BJ (cell line): ENCODE measurements around the gene PRDM13. TPM values are rescaled to one million over a fixed set of nuclear protein-coding genes. Genes with fewer than 3 reads are reported as not detected.
"Not testable (repeated sequence)": the region's sequence is repeated elsewhere in the genome, so short reads cannot be mapped to it uniquely, and the experiment has no call there.

ENCODE experiments used
- CTCF ChIA-PET: fragments of 350-600 bp; formaldehyde crosslinking; extraction: SDS; loops from one replicate; lab custom pipeline; 2021; ENCODE audit warnings: antibody characterized with exemption, inconsistent platforms; lab: Yijun Ruan, JAX
- POLR2A ChIA-PET: fragments of 300-600 bp; sonication (Branson Sonifier 250); formaldehyde crosslinking; extraction: SDS; loops from one replicate; lab custom pipeline; 2021; ENCODE audit warnings: antibody characterized with exemption; lab: Charles Lee
- DNase-seq: peaks from one replicate; pipeline ENCODE4 v3.0.0-alpha.2; 2011; ENCODE audit warnings: low read depth
- H3K27me3 ChIP-seq: 2 replicates; pipeline ENCODE4 v1.6.0; 2011; ENCODE audit warnings: low read length; ENCODE audit not compliant: control insufficient read depth, insufficient read depth
- H3K36me3 ChIP-seq: 2 replicates; pipeline ENCODE4 v1.5.1; 2011; ENCODE audit warnings: low read length; ENCODE audit not compliant: control insufficient read depth, insufficient read depth
- H3K4me3 ChIP-seq: 2 replicates; pipeline ENCODE4 v1.5.1; 2011; ENCODE audit warnings: low read depth, mild to moderate bottlenecking, control low read depth, low read length
- polyA plus RNA-seq: library from polyadenylated mRNA; depleted of rRNA; stranded (reverse); fragments of >200 nt; gene quantifications from 2 replicates; pipeline ENCODE4 v1.2.3, GENCODE V29; 2011
- TF ChIP-seq, protein P1 (sequence below): IDR thresholded peaks from 2 replicates; pipeline ENCODE4 v1.5.1; 2011; ENCODE audit warnings: low read depth, mild to moderate bottlenecking, control low read depth, inconsistent platforms, low read length, moderate library complexity; ENCODE audit not compliant: insufficient read depth

The PRDM13 gene
- polyA plus RNA-seq, 1 experiment: not detected

DNA sequence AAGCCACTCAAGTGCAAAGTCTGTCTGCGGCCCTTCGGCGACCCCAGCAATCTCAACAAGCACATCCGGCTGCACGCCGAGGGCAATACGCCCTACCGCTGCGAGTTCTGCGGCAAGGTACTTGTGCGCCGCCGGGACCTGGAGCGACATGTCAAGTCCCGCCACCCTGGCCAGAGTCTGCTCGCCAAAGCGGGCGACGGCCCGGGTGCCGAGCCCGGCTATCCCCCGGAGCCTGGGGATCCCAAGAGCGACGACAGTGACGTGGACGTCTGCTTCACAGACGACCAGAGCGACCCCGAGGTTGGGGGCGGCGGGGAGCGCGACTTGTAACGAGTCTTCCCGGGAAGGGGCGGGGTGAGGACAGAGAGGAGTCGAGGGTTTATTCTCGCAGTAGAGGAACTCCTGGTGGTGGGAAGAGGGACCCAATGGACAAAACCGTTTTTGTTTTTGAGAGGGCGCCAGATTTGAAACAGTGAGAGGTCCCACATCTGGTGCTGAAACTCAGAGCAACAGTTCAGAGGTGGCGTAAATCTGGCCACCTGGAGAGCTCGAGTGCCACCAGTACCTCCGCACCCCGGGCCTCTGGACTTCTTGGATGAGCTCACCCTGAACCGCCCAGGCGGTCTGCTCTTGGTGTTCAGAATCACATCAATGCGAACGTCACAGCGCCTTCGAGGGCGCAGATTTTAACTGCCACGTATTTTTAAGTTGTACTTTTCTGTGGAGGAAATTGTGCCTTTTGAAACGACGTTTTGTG lies 8.0 kb downstream of the PRDM13 start:
- Histone ChIP-seq H3K4me3 (no peak overlapping the region), H3K36me3 (no peaks in the 10 kb centered on the region), H3K27me3 (peaks cover 50% of the 10 kb centered on the region)
- TF ChIP-seq, protein P1, sequence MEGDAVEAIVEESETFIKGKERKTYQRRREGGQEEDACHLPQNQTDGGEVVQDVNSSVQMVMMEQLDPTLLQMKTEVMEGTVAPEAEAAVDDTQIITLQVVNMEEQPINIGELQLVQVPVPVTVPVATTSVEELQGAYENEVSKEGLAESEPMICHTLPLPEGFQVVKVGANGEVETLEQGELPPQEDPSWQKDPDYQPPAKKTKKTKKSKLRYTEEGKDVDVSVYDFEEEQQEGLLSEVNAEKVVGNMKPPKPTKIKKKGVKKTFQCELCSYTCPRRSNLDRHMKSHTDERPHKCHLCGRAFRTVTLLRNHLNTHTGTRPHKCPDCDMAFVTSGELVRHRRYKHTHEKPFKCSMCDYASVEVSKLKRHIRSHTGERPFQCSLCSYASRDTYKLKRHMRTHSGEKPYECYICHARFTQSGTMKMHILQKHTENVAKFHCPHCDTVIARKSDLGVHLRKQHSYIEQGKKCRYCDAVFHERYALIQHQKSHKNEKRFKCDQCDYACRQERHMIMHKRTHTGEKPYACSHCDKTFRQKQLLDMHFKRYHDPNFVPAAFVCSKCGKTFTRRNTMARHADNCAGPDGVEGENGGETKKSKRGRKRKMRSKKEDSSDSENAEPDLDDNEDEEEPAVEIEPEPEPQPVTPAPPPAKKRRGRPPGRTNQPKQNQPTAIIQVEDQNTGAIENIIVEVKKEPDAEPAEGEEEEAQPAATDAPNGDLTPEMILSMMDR: no peak
- POLR2A ChIA-PET: no interaction called here
- CTCF ChIA-PET: interaction anchor here (0.6 to 2.1 kb wide), 3 partner anchors 26 to 156 kb away, joined by 3 to 9 read pairs (median 3); no protein-coding TSS in a partner anchor
- DNase-seq: no peak

DNA sequence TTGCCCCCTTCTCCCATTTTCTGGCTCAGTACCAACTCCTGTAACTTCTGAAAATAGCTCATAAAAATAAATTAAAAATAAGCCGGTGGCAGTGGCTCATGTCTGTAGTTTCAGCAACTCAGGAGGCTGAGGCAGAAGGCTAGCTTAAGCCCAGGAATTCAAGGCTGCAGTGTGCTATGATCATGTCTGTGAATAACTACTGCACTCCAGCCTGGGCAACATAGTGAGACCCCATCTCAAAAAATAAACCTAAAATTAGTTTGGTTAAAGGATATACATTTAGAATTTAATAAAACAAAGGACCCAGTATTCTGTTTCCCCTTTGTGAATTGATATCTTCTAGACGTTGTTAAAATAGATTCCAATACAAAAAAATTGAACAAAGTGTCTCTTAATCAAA lies 10.5 kb downstream of the PRDM13 start:
- TF ChIP-seq, protein P1: no peak
- POLR2A ChIA-PET: no interaction called here
- peaks cover 48% of the 10 kb centered on the region for H3K27me3 ChIP-seq
- no peak for DNase-seq
- H3K36me3 ChIP-seq: no peaks in the 10 kb centered on the region
- CTCF ChIA-PET: interaction anchor here (1.2 kb wide), 1 partner anchor 28 kb away, joined by 5 read pairs; no protein-coding TSS in a partner anchor
- H3K4me3 ChIP-seq: no peak overlapping the region

DNA sequence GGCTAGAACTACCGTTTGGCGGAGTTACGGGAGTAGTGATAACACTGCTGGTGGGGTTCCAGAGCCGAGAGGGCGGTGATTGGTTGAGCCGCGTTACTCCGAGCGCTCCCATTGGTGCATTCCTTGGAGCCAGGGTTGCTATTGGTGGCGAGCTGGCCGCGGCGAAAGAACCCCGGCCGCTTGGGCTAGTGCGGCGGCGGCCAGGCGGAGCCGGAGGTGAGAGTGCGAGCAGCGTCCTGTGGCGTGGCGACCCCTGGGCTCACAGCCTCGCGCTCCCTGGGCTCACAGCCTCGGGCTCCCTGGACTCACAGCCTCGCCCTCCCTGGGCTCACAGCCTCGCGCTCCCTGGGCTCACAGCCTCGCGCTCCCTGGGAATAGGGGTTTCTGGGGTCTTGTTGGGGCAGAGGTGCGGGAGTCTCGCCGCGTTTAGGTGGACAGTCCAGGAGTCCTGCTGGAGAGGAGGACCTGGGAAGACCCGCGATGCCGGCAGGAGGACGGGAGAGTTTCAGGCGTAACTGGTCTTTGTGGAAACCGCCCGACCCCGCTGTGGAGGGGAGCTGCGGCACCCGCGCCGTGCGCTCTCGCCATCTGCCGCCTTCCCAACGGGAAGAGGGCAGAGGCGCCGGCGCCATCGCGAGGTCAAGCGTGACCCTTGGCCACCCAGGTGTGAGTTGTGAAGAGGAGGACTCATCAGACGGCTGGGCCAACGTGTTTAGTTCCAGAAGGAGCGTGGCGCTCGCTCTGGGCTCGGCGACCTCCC lies 12.2 kb downstream of the PRDM13 start:
- ChIA-PET CTCF (no interaction called here), POLR2A (no interaction called here)
- Histone ChIP-seq H3K4me3 (no peak overlapping the region), H3K27me3 (peaks cover 36% of the 10 kb centered on the region), H3K36me3 (no peaks in the 10 kb centered on the region)
- DNase-seq: no peak
- TF ChIP-seq, protein P1: no peak

DNA sequence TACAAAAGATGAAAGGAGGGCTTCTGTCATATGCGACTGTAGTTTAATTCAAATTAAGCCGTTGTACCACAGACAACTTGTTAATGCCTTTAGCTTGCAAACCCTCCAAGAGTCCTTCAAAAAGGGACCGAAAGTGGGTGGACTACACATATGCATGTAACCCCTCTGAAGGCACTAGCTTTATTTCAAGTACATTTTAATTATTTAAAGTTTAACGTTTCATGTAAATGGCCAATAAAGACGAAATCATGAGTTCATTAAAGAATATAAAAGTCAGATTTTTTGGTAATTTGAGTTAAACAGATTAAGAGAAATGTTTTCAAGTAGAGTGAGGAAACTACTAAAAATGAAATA lies 12.8 kb downstream of the PRDM13 start:
- DNase-seq: no peak
- no peak overlapping the region for H3K4me3 ChIP-seq
- peaks cover 30% of the 10 kb centered on the region for H3K27me3 ChIP-seq
- ChIA-PET POLR2A (no interaction called here), CTCF (no interaction called here)
- H3K36me3 ChIP-seq: no peaks in the 10 kb centered on the region
- TF ChIP-seq, protein P1: no peak

DNA sequence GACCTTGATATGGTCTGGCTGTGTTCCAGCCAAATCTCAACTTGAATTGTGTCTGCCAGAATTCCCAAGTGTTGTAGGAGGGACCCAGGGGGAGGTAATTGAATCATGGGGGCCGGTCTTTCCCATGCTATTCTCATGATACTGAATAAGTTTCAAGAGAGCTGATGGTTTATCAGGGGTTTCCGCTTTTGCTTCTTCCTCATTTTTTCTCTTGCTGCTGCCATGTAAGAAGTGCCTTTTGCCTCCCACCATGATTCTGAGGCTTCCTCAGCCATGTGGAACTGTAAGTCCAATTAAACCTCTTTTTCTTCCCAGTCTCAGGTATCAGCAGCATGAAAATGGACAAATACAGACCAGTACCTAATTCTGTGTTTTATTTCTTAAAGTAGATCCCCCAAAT lies 15.4 kb downstream of the PRDM13 start:
- H3K36me3 ChIP-seq, POLR2A ChIA-PET, H3K4me3 ChIP-seq, DNase-seq, CTCF ChIA-PET: not testable (repeated sequence)
- peaks cover 20% of the 10 kb centered on the region for H3K27me3 ChIP-seq
